Caco-2 (cell line): ENCODE measurements around the gene TMEM218. TPM values are rescaled to one million over a fixed set of nuclear protein-coding genes. Genes with fewer than 3 reads are reported as not detected.

ENCODE experiments used
- BruUV-seq: library from RNA; stranded (reverse); fragments of 400-500 nt; replicated peaks from 2 replicates; lab custom pipeline; 2021; lab: Mats Ljungman, UMichigan
- CTCF ChIA-PET: fragments of 300-600 bp; sonication (Branson Sonifier 250); formaldehyde crosslinking; loops from one replicate; lab custom pipeline; 2022; ENCODE audit warnings: antibody characterized with exemption; lab: Charles Lee
- POLR2A ChIA-PET: fragments of 300-600 bp; sonication (Branson Sonifier 250); formaldehyde crosslinking; loops from one replicate; lab custom pipeline; 2022; ENCODE audit warnings: antibody characterized with exemption; lab: Charles Lee
- DNase-seq, 2 experiments: peaks; one replicate each; pipeline versions ENCODE4 v3.0.0 to v3.0.0-alpha.2; 2020 to 2022
- H3K27me3 ChIP-seq: replicated peaks from 2 replicates; pipeline ENCODE4 v1.6.0; 2011; ENCODE audit warnings: low read length; ENCODE audit not compliant: control insufficient read depth, insufficient read depth
- H3K36me3 ChIP-seq: 2 replicates; pipeline ENCODE4 v1.5.1; 2011; ENCODE audit warnings: low read length; ENCODE audit not compliant: control insufficient read depth, insufficient read depth
- H3K4me1 ChIP-seq: fragments of 250-450 bp; sonication (Bioruptor Pico); 2 replicates; pipeline ENCODE4 v1.5.1; 2020; ENCODE audit warnings: mild to moderate bottlenecking
- H3K4me3 ChIP-seq: 2 replicates; pipeline ENCODE4 v1.5.1; 2011; ENCODE audit warnings: low read depth, mild to moderate bottlenecking, control low read depth, low read length
- H3K9me3 ChIP-seq: fragments of 250-450 bp; sonication (Bioruptor Pico); 2 replicates; pipeline ENCODE4 v1.5.1; 2020; ENCODE audit warnings: mild to moderate bottlenecking, moderate library complexity
- H3K27ac Mint-ChIP-seq: one replicate; pipeline ENCODE4 v1.8.0; 2022; ENCODE audit warnings: mixed read lengths; ENCODE audit not compliant: unreplicated experiment
- H3K27me3 Mint-ChIP-seq: one replicate; pipeline ENCODE4 v1.8.0; 2022; ENCODE audit warnings: mixed read lengths; ENCODE audit not compliant: insufficient read depth, unreplicated experiment
- H3K36me3 Mint-ChIP-seq: one replicate; pipeline ENCODE4 v1.8.0; 2022; ENCODE audit warnings: mild to moderate bottlenecking, mixed read lengths; ENCODE audit not compliant: insufficient read depth, unreplicated experiment
- H3K4me1 Mint-ChIP-seq: one replicate; pipeline ENCODE4 v1.8.0; 2022; ENCODE audit warnings: low read depth, mixed read lengths; ENCODE audit not compliant: unreplicated experiment
- H3K4me3 Mint-ChIP-seq: one replicate; pipeline ENCODE4 v1.8.0; 2022; ENCODE audit warnings: mild to moderate bottlenecking, moderate library complexity, mixed read lengths; ENCODE audit not compliant: unreplicated experiment
- H3K9me3 Mint-ChIP-seq: one replicate; pipeline ENCODE4 v1.8.0; 2022; ENCODE audit warnings: mixed read lengths; ENCODE audit not compliant: unreplicated experiment
- CTCF ChIP-seq, 2 experiments: fragments of 200-600 bp in 1 of 2; IDR thresholded peaks; 1 replicate in 1 of 2; 2 replicates in 1 of 2; pipeline versions ENCODE4 v1.5.1 to v1.8.0; 2011 to 2022; ENCODE audit warnings: antibody characterized with exemption in 1 of 2, control low read depth in 1 of 2, inconsistent platforms in 1 of 2, low read depth in 1 of 2, low read length in 1 of 2, mild to moderate bottlenecking in 1 of 2, moderate library complexity in 1 of 2; ENCODE audit not compliant: insufficient read depth in 1 of 2, severe bottlenecking in 1 of 2, unreplicated experiment in 1 of 2
- intact Hi-C: fragments of 100-400 bp; cut with micrococcal nuclease; formaldehyde crosslinking; loops from one replicate; pipeline ENCODE4 v1.10.0; 2022; ENCODE audit not compliant: unreplicated experiment
- total RNA-seq: library from RNA; stranded (reverse); gene quantifications from 2 replicates; pipeline ENCODE4 v1.2.3, GENCODE V29; 2022

Gene TMEM218
- total RNA-seq, 1 experiment from 2014 or later, result 20.3 TPM

- no peak for TF ChIP-seq CTCF (IDR thresholded peaks at IDR 0.05; ENCODE audit: insufficient read depth in 1 of 2, low read depth in 1 of 2, low read length in 1 of 2, severe bottlenecking in 1 of 2, unreplicated experiment in 1 of 2)
- no peak overlapping the region for H3K27ac Mint-ChIP-seq
- H3K36me3 Mint-ChIP-seq, result no peaks in the 10 kb centered on the region
- Histone ChIP-seq H3K27me3 (peaks cover 4% of the 10 kb centered on the region; the same call in 1 of the 2 replicates), H3K4me3 (no peak overlapping the region), H3K36me3 (no peaks in the 10 kb centered on the region), H3K4me1 (no peaks in the 10 kb centered on the region), H3K9me3 (peaks cover 9% of the 10 kb centered on the region; the same call in 1 of the 2 replicates)
- BruUV-seq, result no TSS peak
- intact Hi-C loops, result no loop called here
- POLR2A ChIA-PET, result no interaction called here
- DNase-seq, result no peak
- peaks cover 9% of the 10 kb centered on the region for H3K9me3 Mint-ChIP-seq
- peaks cover 30% of the 10 kb centered on the region for H3K27me3 Mint-ChIP-seq
- no peaks in the 10 kb centered on the region for H3K4me1 Mint-ChIP-seq
- CTCF ChIA-PET, result no interaction called here
- no peak overlapping the region for H3K4me3 Mint-ChIP-seq
These were observed 45.8 kb upstream of the TMEM218 start for GRCh38 chr11:125157118-125157733.

GRCh38 chr11:125156346-125157117, 45.1 kb upstream of the TMEM218 start:
- TF ChIP-seq CTCF (IDR thresholded peaks at IDR 0.05; ENCODE audit: insufficient read depth in 1 of 2, low read depth in 1 of 2, low read length in 1 of 2, severe bottlenecking in 1 of 2, unreplicated experiment in 1 of 2), result no peak
- Histone ChIP-seq H3K9me3 (peaks cover 9% of the 10 kb centered on the region; the same call in 1 of the 2 replicates), H3K4me1 (no peaks in the 10 kb centered on the region), H3K4me3 (no peak overlapping the region), H3K36me3 (no peaks in the 10 kb centered on the region), H3K27me3 (peaks cover 4% of the 10 kb centered on the region; the same call in 1 of the 2 replicates)
- ChIA-PET CTCF (no interaction called here), POLR2A (no interaction called here)
- Mint-ChIP-seq H3K9me3 (peaks cover 9% of the 10 kb centered on the region), H3K27me3 (peaks cover 27% of the 10 kb centered on the region), H3K27ac (no peak overlapping the region), H3K36me3 (no peaks in the 10 kb centered on the region), H3K4me3 (no peak overlapping the region), H3K4me1 (no peaks in the 10 kb centered on the region)
- BruUV-seq, result no TSS peak
- intact Hi-C loops, result no loop called here
- no peak for DNase-seq

GRCh38 chr11:125155767-125156166, 44.3 kb upstream of the TMEM218 start:
- H3K4me1 ChIP-seq, result no peaks in the 10 kb centered on the region
- DNase-seq, result peak in 1 of 2 experiments; percentile 11
- peaks cover 9% of the 10 kb centered on the region; the same call in 1 of the 2 replicates for H3K9me3 ChIP-seq
- BruUV-seq, result no TSS peak
- peaks cover 3% of the 10 kb centered on the region; the same call in 1 of the 2 replicates for H3K27me3 ChIP-seq
- no peak overlapping the region for H3K4me3 Mint-ChIP-seq
- POLR2A ChIA-PET, result no interaction called here
- no peak overlapping the region for H3K27ac Mint-ChIP-seq
- H3K4me3 ChIP-seq, result no peak overlapping the region
- no peaks in the 10 kb centered on the region for H3K36me3 ChIP-seq
- peaks cover 25% of the 10 kb centered on the region for H3K27me3 Mint-ChIP-seq
- H3K4me1 Mint-ChIP-seq, result no peaks in the 10 kb centered on the region
- H3K9me3 Mint-ChIP-seq, result peaks cover 9% of the 10 kb centered on the region
- CTCF ChIA-PET, result no interaction called here
- H3K36me3 Mint-ChIP-seq, result no peaks in the 10 kb centered on the region
- TF ChIP-seq CTCF (IDR thresholded peaks at IDR 0.05; ENCODE audit: insufficient read depth in 1 of 2, low read depth in 1 of 2, low read length in 1 of 2, severe bottlenecking in 1 of 2, unreplicated experiment in 1 of 2), result no peak
- intact Hi-C loops, result no loop called here
